GM21737 (cell line): ENCODE data around the gene HAND1.
A peak's percentile ranks its signal among the peaks of the same experiment; 100 is the strongest.

ENCODE experiments used
- ATAC-seq: cut with Tn5 transposase; IDR thresholded peaks from one replicate; pipeline ENCODE4 v1.9.1; 2021; ENCODE audit warnings: mild to moderate bottlenecking, moderate library complexity; ENCODE audit not compliant: unreplicated experiment

HAND1 gene

DNA sequence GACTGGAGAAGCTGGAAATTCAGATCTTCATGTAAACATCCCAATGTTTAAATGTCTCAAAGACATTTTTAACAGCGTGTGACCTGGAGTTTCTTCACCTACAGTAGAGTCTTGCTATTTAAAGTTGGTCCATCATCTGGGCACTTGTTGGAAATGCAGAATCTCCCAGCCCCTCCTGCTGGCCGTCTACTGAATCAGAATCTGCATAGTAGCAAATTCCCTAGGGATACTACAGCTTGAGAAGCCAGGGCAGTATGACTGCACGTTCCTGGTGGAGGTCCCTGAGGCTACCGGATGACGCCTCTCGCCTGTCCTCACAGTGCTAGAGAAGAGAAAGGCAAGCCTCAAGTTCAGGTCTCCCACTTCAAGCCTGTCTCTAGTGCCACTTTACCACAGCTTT, 16.5 kb downstream of the HAND1 start:
- no peak for ATAC-seq

DNA sequence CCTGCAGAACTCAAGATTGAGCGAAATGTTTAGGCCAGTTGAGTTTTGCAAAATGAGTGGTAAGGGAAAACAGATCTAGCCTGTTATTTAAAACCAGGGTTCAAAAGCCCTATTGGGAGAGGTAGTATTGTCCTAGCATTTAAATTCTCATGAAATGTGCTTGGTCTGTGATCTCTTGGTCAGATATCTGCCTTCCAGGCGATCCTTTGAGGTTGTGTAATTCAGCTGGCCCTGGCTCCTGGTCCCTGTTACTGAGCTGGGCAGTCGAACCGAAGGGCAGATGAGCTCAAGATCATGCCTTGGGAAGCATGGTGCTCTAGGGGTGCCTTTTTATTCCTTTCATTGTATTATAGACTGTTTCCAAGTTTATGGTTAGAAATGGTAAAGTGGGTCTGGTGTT, 17.9 kb downstream of the HAND1 start:
- no peak for ATAC-seq

DNA sequence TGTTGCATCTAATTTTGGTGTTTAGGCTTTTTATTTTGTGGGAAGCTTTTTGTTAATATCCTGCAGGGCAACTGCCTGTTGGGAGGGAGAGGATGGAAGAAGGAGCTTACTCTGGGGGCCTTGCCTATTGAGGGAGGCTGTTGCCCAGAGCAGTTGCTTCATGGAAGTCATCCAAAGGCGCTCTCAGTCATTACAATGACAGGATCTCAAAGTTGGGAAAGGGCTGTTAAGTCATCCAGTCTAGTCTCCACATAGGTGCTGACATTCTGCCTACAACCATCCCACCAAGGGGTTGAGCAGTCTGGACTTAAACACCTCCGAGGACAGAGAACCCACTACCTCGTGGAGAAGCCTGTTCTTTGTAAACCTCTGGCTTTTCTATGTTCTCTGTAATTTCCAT, 19.0 kb downstream of the HAND1 start:
- no peak for ATAC-seq

DNA sequence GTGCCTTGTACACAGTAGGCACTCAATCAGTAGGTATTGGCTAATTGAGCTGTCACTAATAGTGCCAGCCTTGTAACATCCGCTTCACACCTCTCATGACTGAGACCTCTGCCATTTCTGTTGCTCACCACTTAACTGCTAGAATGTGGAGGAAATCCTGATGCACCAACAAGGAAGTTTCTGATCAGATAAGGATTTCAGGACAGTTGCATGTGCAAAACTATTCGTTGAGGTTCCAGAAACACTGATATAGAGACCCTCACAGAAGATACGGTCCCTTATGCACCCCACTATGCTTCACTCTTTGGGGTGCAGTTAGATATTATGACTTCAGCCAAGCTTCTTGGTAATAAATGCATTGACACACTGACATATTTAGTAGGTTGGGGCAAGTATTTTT, 21.5 kb downstream of the HAND1 start:
- ATAC-seq = no peak

DNA sequence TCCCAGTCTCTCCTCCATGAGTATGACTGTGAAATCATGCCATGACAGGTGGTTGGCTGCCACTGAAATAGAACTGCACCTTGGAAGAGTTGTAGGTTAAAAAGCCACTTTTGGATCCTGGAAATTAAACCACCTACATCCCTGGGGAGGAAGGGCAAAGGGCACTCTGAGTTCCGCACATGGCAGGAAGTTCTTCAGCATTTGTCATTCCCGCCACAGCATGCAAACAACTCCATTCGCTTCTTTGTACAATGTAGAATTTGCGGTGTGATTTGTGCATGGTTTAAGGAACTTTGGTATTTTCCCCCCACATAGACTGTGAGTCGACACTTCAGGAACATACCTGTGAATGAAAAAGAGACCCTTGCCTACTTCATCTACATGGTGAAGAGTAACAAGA, 22.4 kb downstream of the HAND1 start:
- ATAC-seq = no peak

DNA sequence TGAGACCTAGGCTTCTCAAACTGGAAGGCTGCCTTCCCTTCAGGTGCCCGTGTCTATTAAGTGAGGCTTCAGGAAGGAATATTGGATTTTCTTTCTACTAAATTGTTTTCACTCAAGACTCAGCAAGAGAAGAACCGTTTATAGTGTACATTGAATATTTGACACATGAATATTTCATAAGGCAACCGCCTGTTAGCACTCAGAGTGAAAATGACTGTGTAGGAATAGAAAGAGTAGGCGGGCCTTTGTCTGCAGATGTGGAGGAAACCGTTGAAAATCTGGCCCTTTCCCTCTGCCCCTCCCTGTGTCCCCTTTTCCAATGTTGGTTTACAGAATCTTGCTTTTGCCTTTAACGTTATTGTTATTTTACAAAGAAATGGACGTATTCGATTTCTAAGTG, 26.1 kb downstream of the HAND1 start:
- no peak for ATAC-seq

DNA sequence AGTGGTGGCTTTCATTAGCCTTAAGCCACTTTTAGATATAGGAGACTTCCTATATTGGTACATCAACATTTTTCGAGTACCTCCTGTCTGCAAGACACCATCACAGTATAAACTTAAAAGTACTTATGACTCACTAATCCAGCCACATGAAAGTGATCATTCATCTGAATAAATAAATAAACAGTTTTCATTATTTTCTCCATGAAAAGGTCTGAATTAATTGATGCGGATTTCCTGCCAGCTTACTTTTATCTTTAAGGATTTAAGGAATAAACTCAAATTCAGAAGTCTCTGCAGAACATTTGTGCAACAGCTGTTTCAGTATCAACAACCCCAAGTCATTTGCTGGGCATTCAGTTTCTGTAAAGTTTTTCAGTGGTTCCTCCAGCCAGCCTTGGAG, 28.2 kb downstream of the HAND1 start:
- ATAC-seq = no peak

DNA sequence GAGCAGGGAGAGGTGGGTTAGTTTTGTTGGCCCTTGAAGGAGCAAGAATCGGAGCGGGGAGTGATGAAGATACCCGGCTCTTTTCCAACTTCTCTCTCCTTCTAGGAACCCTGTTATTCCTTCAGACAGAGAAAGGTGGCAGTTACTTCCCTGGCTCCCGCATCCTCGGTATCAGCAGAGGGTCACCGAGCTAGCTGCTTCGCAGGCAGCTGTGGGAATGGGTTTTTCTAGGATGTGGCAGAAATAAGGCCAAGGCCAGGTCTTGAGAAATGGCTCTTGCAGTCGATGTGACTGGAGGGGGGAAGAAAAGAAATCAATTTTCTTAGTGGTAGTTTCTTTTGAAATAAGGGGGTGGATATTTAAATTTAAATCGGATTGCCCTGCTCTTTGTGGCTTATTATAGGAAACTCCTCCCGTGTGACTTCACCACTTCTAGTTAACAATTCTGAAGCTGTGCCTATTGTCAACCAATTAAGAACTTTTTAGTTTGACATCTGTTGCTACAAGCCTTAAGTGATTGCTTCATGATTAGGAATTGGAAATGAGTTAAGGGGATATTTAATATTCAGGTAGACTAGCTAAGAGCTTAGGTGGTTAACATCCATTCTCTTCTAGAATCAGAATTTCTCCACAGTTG, 30.8 kb downstream of the HAND1 start:
- ATAC-seq = no peak

DNA sequence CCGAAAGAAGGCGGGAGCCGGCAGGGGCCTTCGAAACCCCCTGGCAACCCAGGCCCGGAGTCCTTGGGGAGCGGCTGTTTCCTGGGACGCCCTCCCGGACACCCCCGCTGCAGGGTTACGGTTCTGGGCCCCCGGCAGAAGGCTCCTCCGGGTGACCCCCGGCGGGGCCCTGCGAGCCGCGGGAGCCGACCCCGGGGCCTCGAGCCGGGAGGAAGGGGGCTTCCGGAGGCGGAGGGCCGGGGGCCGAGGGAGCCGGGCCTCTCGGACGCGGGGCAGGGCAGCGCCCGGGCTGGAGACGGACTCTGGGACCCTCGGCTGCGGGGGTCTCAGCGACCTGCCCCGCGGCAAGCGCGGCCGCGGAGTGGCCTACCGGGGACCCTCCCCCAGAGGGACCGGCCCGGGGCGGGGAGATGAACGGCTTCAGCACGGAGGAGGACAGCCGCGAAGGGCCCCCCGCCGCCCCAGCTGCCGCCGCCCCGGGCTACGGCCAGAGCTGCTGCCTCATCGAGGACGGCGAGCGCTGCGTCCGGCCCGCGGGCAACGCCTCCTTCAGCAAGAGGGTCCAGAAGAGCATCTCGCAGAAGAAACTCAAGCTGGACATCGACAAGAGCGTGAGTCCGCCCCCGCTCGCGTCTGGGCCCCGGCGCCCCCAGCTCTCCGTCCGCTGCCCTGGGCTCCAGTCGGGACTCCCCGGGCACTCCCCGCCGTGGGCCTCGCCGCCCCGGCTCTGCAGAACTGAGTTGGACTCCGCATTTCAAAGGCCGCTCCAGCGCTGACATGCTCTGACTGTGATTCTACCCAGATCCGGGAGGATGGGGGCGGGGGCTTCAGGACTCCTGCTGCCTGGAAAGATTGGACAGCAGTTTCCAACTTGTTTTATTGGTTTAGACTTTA, 31.6 kb downstream of the HAND1 start:
- peak; percentile 21 for ATAC-seq

DNA sequence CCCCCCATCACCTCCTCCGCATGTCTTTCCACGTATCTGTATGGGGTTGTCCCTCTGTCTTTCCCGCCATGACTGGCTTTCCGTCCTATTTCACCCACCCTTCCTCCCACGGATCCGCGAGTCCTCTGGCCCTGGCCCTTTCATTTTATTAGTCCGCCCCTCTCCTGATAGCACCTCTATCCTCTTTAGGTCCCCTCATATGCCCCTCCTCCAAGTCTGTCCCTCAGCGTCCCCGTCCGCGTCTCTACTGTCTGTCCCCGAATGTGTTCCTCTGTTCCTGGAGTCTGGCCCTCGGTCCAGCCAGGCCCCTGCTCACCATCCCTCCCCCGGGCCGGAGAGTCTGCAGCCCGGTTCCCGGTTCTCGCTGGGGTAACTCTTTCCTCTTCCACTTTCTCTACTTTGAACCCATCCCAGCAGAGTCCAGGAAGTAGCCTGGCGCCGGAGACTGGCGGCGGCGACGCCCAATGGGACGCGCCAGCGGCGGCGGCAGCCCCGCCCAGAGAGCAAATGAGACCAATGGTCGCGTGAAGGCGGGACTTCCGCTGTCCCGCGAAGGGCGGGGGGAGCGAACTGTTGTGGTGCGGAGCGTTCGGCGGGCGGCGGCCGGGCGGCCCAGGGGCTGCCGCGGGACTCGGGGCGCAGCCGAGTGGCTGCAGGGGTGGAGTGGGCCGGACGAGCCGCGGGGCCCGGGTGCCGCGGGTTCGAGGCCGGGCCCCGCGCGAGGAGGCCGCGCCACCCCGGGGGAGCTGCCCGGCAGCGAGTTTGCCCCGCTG, 32.4 kb downstream of the HAND1 start, which contains the start of gene SAP30L:
Gene SAP30L (plus strand): TSS at position 576 of the 773 bp plus-strand sequence. CDS start 608 bp downstream, outside the sequence.
- ATAC-seq = peak; percentile 93

DNA sequence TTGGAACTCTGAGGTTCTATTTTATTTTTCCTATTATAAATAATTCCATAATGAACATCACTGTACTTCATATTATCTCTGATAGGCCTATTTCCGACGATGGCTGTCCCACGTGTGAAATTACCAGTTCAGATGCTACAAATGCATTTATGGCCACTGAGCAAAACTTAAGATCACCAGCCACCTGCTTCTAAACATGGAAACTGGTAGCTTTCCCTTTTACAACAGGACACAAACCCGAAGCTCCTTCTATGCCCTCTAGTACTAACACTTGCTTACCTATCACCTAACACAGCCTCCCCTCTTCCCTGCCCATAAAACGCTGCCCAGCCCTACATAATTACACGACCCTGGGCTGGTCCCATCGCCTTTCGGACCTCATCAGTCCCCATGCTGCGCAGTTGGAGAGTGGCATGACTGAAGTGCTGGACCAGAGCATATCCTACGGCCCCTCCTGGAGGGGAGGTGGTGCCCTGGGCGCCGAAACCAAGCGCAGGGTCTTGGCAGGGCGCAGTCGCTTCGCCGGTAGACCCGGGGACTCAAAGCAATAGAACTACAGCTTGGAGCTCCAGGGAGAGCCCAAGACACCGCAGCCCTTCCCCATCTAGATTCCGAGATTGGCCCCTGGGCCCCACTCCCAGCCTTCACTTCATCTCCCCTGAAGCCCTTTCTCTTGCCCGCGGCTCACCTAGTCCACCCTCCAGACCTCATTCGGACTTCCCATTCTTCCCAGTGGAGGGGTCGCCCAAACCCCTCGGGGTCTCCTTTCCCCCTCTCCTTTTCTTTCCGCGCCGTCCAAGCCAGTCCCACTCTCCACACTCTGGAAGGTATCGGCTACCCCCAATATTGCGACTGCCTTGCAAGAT, 33.2 kb downstream of the HAND1 start:
- ATAC-seq = peak; percentile 21

DNA sequence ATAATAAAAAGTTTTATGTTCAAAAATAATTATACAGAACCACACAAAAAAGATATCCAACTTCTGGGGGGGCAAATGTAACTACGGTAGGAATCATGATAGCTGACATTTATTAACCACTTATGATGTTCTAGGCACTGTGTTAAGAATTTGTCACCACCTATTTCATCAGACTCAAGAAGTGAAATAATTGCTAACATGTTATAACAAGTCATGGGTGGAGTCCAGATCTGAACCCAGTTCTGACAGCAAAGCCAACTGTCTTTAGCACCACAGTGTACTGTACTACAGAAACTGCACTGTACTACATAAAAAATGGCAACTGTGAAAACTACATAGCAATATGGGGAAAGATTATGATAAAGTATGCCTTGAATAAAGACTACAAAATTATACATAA, 35.2 kb downstream of the HAND1 start:
- no peak for ATAC-seq

DNA sequence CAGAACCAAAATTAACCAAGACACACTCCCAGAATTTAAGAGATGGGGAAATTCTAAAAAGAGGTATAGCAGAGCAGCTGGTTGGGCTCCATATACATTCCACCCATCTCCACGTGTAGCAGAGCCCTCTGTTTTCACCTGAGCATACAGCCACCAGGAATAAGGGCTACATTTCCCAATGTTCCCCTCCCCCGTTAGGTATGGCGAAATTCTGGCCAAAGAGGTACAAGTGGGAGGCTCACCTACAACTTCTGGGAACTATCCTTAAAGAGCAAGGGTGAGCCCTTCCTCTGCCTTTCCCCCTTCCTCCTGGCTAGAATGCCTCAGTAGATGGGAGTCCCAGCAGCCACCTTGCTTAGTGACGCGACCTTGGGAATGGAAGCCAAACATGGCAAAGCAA, 37.5 kb downstream of the HAND1 start:
- no peak for ATAC-seq

DNA sequence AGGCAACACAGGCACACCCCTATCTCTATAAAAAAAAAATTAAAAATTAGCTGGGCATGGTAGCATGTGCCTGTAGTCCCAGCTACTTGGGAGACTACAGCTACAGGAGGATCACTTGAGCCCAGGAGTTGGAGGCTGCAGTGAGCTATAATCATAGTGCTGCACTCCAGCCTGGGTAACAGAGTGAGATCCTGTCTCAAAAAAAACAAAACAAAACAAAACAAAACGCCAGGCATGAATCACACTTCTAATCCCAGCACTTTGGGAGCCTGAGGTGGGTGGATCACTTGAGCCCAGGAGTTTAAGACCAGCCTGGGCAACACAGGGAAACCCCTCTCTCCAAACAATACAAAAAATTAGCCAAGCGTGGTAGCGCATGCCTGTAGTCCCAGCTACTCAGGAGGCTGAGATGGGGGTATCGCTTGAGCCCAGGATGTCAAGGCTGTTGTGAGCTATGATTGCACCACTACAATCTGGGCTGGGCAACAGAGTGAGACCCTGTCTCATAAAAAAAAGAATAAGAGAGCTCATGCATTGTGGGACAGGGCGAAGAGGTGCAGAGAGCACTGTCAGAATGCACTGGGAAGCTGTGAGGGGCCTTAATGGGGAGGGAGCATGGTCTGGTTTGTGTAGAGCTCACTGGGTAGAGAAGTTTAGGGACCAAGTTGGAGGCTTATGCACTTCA, 40.6 kb downstream of the HAND1 start:
- no peak for ATAC-seq

DNA sequence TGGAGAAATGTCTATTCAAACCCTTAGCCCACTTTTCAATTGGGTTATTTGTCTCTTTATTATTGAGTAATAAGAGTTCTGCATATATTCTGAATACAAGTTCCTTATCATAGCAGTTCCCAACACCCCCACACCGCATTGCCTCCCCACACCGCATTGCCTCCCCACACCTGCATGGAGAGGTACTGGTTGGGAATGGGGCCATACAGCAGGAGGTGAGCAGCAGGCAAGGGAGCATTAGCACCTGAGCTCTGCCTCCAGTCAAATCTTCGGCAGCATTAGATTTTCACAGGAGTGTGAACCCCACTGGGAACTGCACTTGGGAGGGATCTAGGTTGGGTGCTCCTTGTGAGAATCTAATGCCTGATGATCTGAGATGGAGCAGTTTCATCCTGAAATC, 42.8 kb downstream of the HAND1 start:
- no peak for ATAC-seq

DNA sequence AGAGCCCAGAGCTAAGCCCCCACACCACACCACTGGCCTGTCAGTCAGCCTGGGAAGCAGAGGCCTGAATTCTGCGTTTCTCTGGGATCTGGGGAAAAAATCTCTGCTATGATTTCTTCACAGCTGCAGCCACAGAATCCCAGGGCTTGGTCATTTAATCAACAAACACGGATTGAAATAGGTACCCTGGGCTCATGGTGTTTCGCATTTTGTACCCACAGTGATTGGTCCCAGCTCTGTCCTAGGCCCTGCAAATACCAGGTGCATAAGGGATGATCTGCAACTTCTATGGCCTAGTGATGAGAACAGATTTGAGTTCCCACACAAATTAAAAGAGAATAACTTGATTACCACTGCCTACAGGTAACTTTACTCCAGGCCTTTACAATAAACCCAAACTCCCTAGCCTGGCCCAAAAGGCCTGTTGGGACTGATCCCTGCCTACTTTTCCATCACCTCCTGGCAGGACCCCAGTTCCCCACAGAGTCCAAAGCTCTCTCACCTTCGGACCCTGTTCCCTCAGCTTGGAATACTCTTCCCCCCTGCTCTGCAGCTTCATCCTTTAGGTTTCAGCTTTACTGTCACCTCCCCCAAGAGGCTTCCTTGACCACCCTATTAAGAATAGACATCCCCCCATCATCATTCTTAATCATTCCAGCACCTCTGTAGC, 46.9 kb downstream of the HAND1 start:
- no peak for ATAC-seq

DNA sequence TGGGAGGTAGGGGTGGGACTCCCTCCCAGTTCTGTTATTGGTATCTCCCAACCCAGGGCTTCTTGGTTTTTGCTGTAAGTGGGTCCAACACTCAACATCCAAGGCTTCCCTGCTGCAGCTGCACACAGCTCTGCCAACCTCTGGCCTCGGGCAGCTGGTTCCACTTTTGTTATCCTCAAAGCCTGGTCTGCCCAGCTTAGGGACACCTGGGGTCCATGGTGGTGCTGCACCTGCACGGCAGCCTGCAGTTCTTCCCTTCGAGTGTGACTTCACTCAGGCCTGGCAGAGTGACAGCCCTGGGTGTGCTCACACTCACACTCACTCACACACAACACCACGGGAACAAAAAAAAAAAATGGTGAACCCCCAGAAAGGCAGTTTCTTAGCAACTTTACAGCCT, 47.6 kb downstream of the HAND1 start:
- ATAC-seq = no peak

DNA sequence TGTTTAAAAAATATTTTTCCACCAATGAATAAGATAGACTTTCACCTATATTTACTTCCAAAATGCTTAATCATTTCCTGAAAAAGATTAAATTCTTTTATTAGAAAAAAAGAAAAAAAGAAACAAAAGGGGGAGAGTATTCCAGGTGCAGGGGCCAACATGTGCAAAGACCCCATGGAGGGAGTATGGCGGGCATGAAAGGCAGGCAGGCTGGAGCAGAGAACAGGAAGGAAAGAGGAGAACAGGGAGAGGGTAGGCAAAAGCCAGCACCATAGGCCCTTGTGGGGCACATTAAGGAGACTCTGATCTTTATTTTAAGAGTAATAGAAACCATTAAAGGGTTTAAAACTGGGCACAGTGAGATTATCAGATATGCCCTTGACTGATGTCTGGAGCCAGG, 48.7 kb downstream of the HAND1 start:
- ATAC-seq = no peak

DNA sequence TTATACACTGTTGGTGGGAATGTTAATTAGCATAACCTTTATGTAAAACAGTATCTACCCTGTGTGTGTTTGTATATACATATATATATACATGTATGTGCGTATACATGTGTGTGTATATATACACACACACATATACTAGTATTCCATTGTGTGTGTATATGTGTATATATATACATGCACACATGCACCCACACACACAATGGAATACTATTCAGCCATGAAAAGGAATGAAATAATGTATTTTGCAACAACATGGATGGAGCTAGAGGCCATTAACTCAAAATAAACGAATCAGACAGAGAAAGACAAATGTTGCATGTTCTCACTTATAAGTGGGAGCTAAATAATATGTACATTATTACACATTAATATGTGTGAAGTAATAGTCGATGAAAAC, 49.8 kb downstream of the HAND1 start:
- no peak for ATAC-seq
